B cell (primary cell): ENCODE results near the gene APH1A.

Experiments used
- EZH2 ChIP-seq: IDR thresholded peaks from 2 replicates; pipeline ENCODE4 v1.6.1; 2012; ENCODE audit warnings: borderline replicate concordance, low read depth, mild to moderate bottlenecking, moderate library complexity, low read length; ENCODE audit not compliant: insufficient read depth, poor library complexity, severe bottlenecking
- TF ChIP-seq, protein P1 (sequence below): fragments of 200-600 bp; IDR thresholded peaks from one replicate; pipeline ENCODE4 v1.8.0; 2022; ENCODE audit warnings: antibody characterized with exemption, mild to moderate bottlenecking

DNA sequence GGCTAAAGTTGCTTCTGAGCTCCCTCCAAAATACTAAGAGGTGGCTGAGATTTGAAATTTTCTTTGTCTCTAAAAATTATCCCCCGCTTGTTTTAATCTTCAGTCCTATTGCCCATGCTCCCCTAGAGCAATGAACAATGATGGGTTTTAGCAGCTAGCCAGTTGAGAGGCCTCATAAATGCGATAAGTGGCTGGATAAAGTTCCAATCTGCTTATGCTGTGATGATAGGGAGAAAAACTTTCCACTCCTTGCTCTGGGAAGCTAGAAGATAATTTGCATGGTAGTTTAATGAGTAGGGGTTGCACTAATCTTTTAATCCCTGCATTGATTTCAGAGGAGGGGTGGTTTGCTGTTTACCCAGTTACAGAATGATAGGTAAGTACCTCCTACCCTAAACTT lies 42.9 kb upstream of the APH1A start:
- TF ChIP-seq, protein P1, sequence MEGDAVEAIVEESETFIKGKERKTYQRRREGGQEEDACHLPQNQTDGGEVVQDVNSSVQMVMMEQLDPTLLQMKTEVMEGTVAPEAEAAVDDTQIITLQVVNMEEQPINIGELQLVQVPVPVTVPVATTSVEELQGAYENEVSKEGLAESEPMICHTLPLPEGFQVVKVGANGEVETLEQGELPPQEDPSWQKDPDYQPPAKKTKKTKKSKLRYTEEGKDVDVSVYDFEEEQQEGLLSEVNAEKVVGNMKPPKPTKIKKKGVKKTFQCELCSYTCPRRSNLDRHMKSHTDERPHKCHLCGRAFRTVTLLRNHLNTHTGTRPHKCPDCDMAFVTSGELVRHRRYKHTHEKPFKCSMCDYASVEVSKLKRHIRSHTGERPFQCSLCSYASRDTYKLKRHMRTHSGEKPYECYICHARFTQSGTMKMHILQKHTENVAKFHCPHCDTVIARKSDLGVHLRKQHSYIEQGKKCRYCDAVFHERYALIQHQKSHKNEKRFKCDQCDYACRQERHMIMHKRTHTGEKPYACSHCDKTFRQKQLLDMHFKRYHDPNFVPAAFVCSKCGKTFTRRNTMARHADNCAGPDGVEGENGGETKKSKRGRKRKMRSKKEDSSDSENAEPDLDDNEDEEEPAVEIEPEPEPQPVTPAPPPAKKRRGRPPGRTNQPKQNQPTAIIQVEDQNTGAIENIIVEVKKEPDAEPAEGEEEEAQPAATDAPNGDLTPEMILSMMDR: no peak
- TF ChIP-seq EZH2: no peak
